AG09319 (cell line): Measurements from ENCODE around the gene NDUFA5.

Experiments
- DNase-seq: peaks from one replicate; pipeline ENCODE4 v3.0.0-alpha.2; 2010; ENCODE audit warnings: low read depth; ENCODE audit errors: extremely low read depth
- TF ChIP-seq, protein P1 (sequence below): IDR thresholded peaks from 2 replicates; pipeline ENCODE4 v1.5.1; 2011; ENCODE audit warnings: low read depth, mild to moderate bottlenecking, inconsistent platforms, low read length, moderate library complexity

Gene NDUFA5

DNA sequence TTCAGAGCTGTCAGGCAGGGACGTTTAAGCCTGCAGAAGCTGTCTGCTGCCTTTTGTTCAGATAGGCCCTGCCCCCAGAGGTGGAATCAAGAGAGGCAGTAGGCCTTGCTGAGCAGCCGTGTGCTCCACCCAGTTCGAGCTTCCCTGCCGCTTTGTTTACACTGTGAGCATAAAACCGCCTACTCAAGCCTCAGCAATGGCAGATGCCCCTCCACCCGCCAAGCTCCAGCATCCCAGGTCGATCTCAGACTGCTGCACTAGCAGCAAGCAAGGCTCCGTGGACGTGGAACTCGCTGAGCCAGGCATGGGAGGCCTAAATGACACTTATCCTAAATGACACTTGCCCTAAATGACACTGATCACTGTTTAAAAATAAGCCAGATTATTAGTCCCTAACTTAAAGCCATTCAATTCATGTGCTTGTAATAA is 37.2 kb upstream of the NDUFA5 start:
- no peak for DNase-seq
- TF ChIP-seq, protein P1, sequence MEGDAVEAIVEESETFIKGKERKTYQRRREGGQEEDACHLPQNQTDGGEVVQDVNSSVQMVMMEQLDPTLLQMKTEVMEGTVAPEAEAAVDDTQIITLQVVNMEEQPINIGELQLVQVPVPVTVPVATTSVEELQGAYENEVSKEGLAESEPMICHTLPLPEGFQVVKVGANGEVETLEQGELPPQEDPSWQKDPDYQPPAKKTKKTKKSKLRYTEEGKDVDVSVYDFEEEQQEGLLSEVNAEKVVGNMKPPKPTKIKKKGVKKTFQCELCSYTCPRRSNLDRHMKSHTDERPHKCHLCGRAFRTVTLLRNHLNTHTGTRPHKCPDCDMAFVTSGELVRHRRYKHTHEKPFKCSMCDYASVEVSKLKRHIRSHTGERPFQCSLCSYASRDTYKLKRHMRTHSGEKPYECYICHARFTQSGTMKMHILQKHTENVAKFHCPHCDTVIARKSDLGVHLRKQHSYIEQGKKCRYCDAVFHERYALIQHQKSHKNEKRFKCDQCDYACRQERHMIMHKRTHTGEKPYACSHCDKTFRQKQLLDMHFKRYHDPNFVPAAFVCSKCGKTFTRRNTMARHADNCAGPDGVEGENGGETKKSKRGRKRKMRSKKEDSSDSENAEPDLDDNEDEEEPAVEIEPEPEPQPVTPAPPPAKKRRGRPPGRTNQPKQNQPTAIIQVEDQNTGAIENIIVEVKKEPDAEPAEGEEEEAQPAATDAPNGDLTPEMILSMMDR, result no peak

DNA sequence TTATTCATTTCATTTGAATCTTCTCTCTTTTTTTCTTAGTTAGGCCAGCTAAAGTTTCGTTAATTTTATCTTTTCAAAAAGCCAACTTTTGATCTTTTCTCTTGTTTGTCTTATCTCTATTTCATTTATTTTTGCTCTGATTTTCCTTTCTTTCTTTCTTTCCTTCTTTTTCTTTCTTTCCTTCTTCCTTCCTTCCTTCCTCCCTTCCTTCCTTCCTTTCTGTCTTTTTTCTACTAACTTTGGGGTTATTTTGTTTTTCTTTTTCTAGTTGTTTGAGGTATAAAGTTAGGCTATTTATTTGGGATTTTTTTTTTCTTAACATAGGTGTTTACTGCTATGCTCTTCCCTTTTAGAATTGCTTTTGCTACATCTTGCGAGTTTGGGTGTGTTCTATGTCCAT is 30.8 kb upstream of the NDUFA5 start:
- TF ChIP-seq, protein P1, result no peak
- DNase-seq, result no peak

DNA sequence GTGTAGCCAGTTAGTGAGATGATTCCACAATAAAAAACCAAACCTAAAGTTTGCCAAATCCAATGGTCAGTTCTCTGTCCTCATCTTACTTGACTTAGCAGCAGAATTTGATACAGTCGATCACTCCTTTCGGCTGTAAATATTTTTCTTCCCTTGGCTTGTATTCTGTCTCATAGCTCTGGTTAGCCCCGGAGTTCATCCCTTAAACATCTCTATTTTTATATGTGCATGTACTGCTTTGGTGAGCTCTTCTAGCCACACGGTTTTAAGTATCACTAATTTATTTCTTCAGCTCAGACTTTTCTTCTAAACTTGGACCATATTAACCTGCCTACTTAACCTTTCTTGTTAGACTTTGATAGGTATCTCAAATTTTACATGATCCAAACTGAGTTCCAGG is 26.2 kb upstream of the NDUFA5 start:
- TF ChIP-seq, protein P1, result no peak
- no peak for DNase-seq

DNA sequence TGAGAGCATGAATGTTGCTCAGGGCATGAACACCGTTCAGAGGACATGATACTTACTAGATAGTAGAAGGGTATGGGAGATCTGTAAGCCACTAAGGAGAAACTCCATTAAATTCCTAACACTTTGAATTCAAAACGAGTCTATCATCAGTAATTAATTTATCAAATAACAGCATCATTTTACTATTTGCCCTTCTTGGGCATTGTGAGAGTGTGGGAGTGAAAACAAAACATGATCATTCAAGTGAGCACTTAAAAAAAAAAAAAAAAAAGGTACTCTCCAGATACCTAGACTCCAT is 23.5 kb upstream of the NDUFA5 start:
- DNase-seq, result no peak
- TF ChIP-seq, protein P1, result no peak

DNA sequence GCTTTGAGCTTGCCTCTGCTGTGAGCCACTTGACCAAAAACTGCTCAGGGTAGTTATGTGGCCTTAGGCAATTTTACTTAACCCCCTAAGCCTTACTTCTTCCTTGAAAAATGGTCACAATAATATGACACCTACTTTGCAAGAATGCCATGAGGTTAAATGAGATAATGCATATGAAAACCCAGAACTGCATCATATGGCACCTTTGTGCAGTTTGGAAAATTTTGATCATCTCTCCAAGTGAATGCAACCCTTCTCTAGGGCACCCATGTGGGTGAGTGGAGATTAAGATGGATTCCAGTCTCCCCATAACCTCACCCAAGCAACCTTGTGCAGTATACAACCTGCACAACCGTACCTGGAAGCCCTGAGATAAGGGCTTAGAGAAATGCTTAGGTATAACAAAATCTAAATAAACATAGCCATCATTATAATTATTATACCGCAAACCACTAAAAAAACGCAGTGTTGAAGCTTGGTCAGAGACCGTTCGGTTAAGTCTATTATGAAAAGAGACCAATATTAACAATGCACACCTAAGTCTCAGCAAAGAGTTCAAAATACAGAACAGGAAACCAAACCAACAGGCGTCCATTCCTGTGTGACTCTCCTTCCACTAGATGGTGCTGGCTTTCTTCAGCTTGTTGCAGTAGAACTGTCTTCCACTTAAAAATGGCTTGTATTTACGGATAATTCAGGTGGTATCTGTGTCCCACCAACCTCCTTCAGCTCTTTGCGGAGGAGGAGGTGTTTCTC is 23.0 kb upstream of the NDUFA5 start:
- TF ChIP-seq, protein P1, result peak; percentile 83
- no peak for DNase-seq

DNA sequence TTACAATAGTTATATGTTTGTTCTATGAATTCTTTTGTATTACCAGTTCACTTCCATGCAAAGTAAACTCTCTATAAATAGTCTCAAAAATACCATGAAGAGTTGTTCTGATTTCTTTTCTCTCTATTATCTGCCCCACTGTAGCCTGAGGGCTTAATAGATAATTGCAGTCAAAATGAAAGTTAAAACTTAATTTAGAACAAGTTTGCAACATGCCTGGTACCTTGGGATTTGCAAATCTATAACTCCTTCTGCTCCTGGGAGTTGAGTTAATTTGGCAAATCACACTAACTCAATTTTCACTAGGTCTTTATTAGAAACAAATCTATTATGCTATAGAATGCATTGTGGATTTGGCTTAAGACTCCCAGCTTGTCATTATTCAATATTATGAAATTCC is 21.8 kb upstream of the NDUFA5 start:
- TF ChIP-seq, protein P1, result no peak
- DNase-seq, result no peak

DNA sequence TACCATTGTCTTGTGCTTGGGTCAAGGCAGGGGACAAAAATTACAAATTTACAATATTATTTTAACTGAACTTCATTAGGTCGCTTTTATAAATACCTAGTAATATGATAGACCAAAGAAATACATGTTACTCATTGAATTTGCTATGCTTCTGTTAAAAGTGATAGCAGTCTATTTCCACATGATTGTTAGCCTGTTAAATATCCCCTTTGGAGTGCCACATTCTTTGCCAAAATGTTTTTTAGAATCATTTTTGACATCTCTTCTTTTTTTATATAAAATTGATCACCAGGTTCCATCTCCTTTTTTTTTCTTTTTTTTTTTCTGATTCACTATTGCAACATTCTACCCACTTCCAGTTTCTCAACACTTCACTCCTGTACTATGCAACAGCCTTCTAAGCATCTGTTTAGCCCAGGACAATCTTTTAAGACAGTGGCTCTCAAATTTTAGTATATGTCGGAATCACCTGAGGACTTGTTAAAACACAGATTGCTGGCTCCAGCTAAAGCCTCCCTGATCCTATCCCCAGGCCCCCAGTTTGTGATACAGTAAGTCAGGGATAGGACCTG is 16.4 kb upstream of the NDUFA5 start:
- no peak for DNase-seq
- TF ChIP-seq, protein P1, result no peak
